Measurements from ENCODE around the gene CRYBB2.

CRYBB2 gene

DNA sequence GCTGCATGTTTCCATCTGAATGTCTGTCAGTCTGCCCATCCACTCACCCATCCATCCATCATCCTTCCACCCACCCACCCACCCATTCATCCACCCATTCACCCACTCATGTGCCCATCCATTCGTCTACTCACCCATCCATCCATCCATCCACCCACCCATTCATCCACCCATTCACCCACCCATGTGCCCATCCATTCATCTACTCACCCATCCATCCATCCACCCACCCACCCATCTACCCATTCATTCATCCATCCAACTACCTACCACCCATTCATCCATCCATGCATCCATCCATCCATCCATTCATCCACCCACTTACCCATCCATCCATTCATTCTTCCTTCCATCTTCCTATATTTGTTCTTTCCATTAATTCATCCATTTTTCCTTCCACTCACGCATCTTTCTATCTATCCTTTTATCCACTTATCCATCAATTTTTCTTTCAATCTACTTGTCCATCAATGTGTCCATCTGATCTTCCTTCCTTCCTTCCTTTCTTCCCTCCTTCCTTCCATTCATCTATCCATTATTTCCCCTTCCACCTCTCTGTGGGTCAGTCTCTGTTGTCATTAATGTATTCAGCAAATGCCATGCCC is 11.8 kb upstream of the CRYBB2 start:
- Mint-ChIP-seq H3K4me1 (no peaks in the 10 kb centered on the region), H3K4me3 (no peak overlapping the region), H3K27me3 (ENCODE audit: low read depth) (no peaks in the 10 kb centered on the region), H3K9me3 (no peaks in the 10 kb centered on the region), H3K36me3 (ENCODE audit: low read depth) (no peaks in the 10 kb centered on the region), H3K27ac (no peak overlapping the region)
- TF ChIP-seq CTCF (IDR thresholded peaks at IDR 0.05; ENCODE audit: unreplicated experiment in 3 of 3) = no peak

DNA sequence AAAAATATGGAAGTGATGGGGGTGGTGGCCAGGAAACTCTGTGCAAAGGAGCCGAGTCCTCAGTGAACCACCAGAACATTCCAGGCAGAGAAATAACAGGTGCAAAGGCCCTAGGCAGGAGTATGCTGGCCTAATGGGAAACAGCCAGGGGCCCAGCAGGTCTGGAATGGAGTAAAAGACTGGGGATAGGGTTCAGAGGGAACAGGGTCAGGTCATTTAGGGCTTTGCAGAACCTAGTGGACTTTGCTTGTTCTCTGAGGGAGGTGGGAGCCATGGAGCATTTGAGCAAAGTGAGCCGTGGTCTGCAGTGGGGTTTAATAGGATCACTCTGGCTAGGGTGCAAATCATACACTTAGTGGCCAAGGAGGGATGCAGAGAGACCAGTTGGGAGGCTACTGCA is 11.1 kb upstream of the CRYBB2 start:
- H3K27me3 Mint-ChIP-seq (ENCODE audit: low read depth) = no peaks in the 10 kb centered on the region
- H3K9me3 Mint-ChIP-seq = no peaks in the 10 kb centered on the region
- no peak for TF ChIP-seq CTCF (IDR thresholded peaks at IDR 0.05; ENCODE audit: unreplicated experiment in 3 of 3)
- H3K4me3 Mint-ChIP-seq = no peak overlapping the region
- H3K36me3 Mint-ChIP-seq (ENCODE audit: low read depth) = no peaks in the 10 kb centered on the region
- H3K27ac Mint-ChIP-seq = no peak overlapping the region
- H3K4me1 Mint-ChIP-seq = no peaks in the 10 kb centered on the region

- Mint-ChIP-seq H3K9me3 (no peaks in the 10 kb centered on the region), H3K27ac (no peak overlapping the region), H3K27me3 (ENCODE audit: low read depth) (no peaks in the 10 kb centered on the region), H3K4me3 (no peak overlapping the region), H3K36me3 (ENCODE audit: low read depth) (no peaks in the 10 kb centered on the region), H3K4me1 (no peaks in the 10 kb centered on the region)
- no peak for TF ChIP-seq CTCF (IDR thresholded peaks at IDR 0.05; ENCODE audit: unreplicated experiment in 3 of 3)
Observed at GRCh38 chr22:25208743-25209505, 10.5 kb upstream of the CRYBB2 start.

- Mint-ChIP-seq H3K36me3 (ENCODE audit: low read depth) (no peaks in the 10 kb centered on the region), H3K9me3 (peaks cover 2% of the 10 kb centered on the region), H3K4me1 (no peaks in the 10 kb centered on the region), H3K27ac (no peak overlapping the region), H3K27me3 (ENCODE audit: low read depth) (no peaks in the 10 kb centered on the region), H3K4me3 (no peak overlapping the region)
- TF ChIP-seq CTCF (IDR thresholded peaks at IDR 0.05; ENCODE audit: unreplicated experiment in 3 of 3) = no peak
Observed at GRCh38 chr22:25210793-25211192, 8.6 kb upstream of the CRYBB2 start.

DNA sequence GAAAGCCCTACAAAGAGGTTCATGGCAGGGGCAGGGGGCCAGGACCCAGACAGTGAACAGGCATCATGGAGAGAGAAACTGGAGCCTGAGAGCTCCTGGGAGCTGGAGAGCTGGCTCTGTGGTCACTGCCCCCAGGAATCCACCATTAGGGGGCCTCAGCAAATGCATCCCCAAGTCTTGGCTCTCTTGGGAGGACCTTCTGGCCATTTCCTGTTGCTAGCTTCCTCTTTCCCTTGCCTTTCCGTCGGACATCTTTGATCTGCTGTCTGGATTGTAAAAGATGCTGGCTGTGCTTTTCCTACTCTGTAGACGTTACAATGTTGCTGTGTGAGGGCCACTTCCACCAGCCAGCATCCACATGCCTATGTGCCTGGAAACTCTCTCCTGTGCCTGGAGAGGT is 7.1 kb upstream of the CRYBB2 start:
- H3K4me3 Mint-ChIP-seq = no peak overlapping the region
- peaks cover 4% of the 10 kb centered on the region for H3K27me3 Mint-ChIP-seq (ENCODE audit: low read depth)
- no peaks in the 10 kb centered on the region for H3K36me3 Mint-ChIP-seq (ENCODE audit: low read depth)
- H3K27ac Mint-ChIP-seq = no peak overlapping the region
- H3K9me3 Mint-ChIP-seq = peaks cover 2% of the 10 kb centered on the region
- no peak for TF ChIP-seq CTCF (IDR thresholded peaks at IDR 0.05; ENCODE audit: unreplicated experiment in 3 of 3)
- no peaks in the 10 kb centered on the region for H3K4me1 Mint-ChIP-seq

DNA sequence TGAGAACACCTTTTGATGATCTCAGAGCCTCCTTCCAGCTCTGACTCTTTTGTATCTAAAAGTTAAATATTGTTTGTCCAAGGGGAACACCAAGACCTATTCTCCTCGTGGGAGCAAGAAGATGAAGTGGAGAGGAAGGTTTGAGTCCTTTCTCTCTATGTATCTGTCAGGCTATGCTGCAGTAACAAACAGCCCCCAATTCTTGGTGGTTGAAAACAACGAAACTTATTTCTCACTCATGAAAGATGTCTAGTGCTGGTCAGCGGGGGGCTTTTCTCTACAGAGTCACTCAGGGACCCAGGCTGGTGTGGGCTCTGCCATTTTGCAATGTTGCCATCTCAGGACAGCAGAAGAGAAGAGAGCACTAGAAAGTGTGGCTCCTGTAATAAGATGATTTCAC is 6.2 kb upstream of the CRYBB2 start:
- Mint-ChIP-seq H3K36me3 (ENCODE audit: low read depth) (no peaks in the 10 kb centered on the region), H3K9me3 (peaks cover 2% of the 10 kb centered on the region), H3K27me3 (ENCODE audit: low read depth) (peaks cover 4% of the 10 kb centered on the region), H3K27ac (no peak overlapping the region), H3K4me3 (no peak overlapping the region), H3K4me1 (no peaks in the 10 kb centered on the region)
- TF ChIP-seq CTCF (IDR thresholded peaks at IDR 0.05; ENCODE audit: unreplicated experiment in 3 of 3) = no peak

Data from nephron (organoid).